Activated CD4-positive, alpha-beta T cell treated with anti-CD3 and anti-CD28 coated beads for 36 hours (primary cell): ENCODE results near the gene POLRMT. TPM values are rescaled to one million over a fixed set of nuclear protein-coding genes. Genes with fewer than 3 reads are reported as not detected.
"Not testable (repeated sequence)": the region's sequence is repeated elsewhere in the genome, so short reads cannot be mapped to it uniquely, and the experiment has no call there.

Source experiments
- ATAC-seq: fragments of 200-7000 bp; cut with Tn5 transposase; one replicate; pipeline ENCODE4 v1.10.0; 2021; ENCODE audit warnings: mild to moderate bottlenecking, moderate library complexity
- CTCF ChIA-PET: fragments of 350-600 bp; sonication (Branson Sonifier 250); formaldehyde crosslinking; loops from one replicate; lab custom pipeline; 2021; ENCODE audit warnings: antibody characterized with exemption; lab: Charles Lee
- POLR2A ChIA-PET: fragments of 350-600 bp; sonication (Branson Sonifier 250); formaldehyde crosslinking; loops from one replicate; lab custom pipeline; 2021; ENCODE audit warnings: antibody characterized with exemption, inconsistent platforms; lab: Charles Lee
- DNase-seq: peaks from one replicate; pipeline ENCODE4 v3.0.0-alpha.2; 2020
- H3K27ac Mint-ChIP-seq: one replicate; pipeline ENCODE4 v1.8.0; 2021; ENCODE audit warnings: mixed read lengths
- H3K27me3 Mint-ChIP-seq: one replicate; pipeline ENCODE4 v1.8.0; 2021; ENCODE audit warnings: mixed read lengths
- H3K36me3 Mint-ChIP-seq: one replicate; pipeline ENCODE4 v1.8.0; 2021; ENCODE audit warnings: low read depth, mixed read lengths
- H3K4me1 Mint-ChIP-seq: one replicate; pipeline ENCODE4 v1.8.0; 2021; ENCODE audit warnings: mixed read lengths
- H3K4me3 Mint-ChIP-seq: one replicate; pipeline ENCODE4 v1.8.0; 2021; ENCODE audit warnings: mild to moderate bottlenecking, moderate library complexity, mixed read lengths
- H3K9me3 Mint-ChIP-seq: one replicate; pipeline ENCODE4 v1.8.0; 2021; ENCODE audit warnings: low read depth, mixed read lengths
- intact Hi-C, 2 experiments: fragments of 100-400 bp; cut with DNase I in 1 of 2; cut with micrococcal nuclease in 1 of 2; formaldehyde crosslinking; loops; one replicate each; pipeline versions ENCODE4 v1.14.2 to v1.15.1; 2022 to 2024; cut with DNase I, micrococcal nuclease
- total RNA-seq, 2 experiments: library from RNA; stranded (reverse); gene quantifications; one replicate each; pipeline ENCODE4 v1.2.3, GENCODE V29; 2021

POLRMT gene
- total RNA-seq, 2 experiments from 2014 or later = 69.0 to 77.4 TPM

DNA sequence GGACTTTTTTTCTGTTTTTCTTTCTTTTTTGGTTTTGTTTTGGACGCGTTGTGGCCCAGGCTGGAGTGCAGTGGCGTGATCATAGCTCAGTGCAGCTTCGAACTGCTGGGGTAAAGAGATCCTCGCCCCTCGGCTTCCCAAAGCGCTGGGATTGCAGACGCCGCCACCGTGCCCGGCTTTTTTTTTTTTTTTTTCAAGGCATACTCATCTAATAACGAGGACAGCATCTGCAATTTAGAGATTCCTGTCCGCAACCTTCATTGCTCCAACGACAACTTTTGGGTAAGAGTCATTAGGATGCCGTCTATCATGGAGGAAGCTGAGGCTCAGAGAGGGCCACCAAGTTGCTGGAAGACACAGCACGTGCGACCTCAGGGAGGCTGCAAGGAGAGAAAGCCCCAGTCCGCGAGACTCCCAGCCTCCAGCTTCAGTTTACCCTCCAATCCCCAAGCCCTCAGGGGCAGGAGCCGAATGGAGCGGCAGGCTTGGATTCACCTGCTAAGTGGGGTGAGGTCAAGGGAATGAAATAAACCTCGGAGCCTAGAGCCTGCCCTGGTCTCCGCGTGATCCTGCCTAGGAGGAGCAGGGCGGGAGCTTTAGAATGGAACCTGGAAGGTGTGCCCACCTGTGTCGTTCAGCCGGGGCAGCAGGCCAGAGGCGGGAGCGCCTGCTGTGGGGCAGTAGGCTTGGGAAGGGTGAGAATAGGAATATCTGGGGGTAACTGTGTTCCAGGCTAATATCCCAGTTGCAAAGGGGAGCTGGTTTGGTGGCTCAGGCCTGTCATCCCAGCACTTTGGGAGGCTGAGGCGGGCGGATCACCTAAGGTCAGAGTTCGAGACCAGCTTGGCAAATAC, 676 bp upstream of the POLRMT start:
- H3K27me3 Mint-ChIP-seq = no peaks in the 10 kb centered on the region
- ChIA-PET CTCF (interaction anchor here (0.6 to 0.7 kb wide), 2 partner anchors 73 to 350 kb away, joined by 3 read pairs; partner anchors contain the start of gene WDR18), POLR2A (no interaction called here)
- peak; percentile 18 for ATAC-seq
- H3K27ac Mint-ChIP-seq = peak overlapping the region; percentile 79
- intact Hi-C loops = loop anchor here (1.0 to 2.0 kb wide), 12 partner anchors 23 to 773 kb away; partner anchors contain the start of genes BSG (in 1 of the 2), CDC34 (in 1 of the 2), DAZAP1 (in 1 of the 2) and HCN2 (in 1 of the 2)
- no peaks in the 10 kb centered on the region for H3K9me3 Mint-ChIP-seq
- H3K4me3 Mint-ChIP-seq = peak overlapping the region; percentile 97
- H3K4me1 Mint-ChIP-seq = peaks cover 27% of the 10 kb centered on the region
- no peak for DNase-seq
- H3K36me3 Mint-ChIP-seq = peaks cover 23% of the 10 kb centered on the region

DNA sequence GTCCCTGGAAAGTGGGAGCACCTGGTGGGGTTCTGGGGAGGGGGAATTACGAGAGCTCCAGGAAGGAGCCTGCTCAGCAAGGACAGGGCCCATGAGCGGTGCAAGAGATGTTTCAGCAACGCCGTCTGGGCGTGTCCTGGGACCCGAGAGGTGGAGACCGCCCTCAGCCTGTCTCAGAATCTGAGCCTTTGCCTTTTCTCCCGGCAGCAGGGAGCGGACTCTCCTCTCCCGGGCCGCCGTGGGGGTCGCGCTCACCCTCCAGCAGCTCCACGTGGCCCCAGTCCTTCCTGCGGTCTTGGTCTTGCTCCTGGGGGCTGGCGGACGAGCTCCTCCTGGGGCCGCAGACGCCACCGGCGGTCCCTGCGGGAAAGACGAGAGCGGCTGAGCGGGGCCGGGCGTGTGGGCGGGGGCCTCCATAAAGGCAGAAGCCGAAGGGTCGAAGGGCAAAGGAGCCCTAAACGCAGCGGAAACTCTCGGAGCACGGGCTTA, 714 bp downstream of the POLRMT start:
- CTCF ChIA-PET = interaction anchor here (0.5 kb wide), 1 partner anchor 146 kb away, joined by 3 read pairs; no protein-coding TSS in a partner anchor
- intact Hi-C loops = loop anchor here (1.0 to 2.0 kb wide), 12 partner anchors 21 to 775 kb away; partner anchors contain the start of genes BSG (in 1 of the 2), CDC34 (in 1 of the 2), DAZAP1 (in 1 of the 2) and HCN2 (in 1 of the 2)
- ATAC-seq = peak; percentile 37

DNA sequence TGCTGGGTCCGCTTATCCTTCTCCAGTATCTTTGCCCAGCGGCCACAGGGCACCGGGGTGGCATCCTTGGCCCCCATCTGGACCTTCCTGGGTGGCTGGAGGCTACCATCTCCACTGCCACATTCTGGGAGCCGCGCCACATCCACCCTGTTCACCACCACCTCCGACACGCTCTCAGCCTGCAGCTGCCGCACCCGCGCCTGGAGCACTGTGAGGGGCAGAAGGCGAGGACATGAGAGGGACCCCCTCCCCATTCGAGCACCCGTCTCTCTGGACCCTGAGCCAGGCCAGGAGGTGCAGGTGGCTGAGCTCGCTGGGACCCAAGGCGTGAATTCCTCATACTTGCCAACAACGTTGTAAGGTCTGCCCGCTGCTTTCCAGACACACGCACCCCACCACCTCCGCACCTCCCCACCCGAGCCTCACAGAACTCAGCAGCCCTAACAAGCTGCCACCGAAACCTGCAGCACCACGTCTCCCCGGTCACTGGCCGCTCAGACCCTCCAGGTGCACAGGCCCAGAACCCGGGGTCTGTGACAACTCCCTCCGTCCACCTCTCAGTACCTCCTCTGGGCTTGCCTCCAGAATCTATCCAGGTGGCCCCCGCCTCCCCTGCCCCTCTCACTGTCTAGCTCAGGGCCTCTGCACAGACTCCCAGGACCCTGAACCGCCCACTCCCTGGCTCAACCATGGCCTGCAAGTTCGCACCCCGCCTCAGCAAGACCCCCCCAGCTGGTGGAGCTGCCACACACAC, 3.2 kb downstream of the POLRMT start:
- H3K36me3 Mint-ChIP-seq = peaks cover 45% of the 10 kb centered on the region
- no peaks in the 10 kb centered on the region for H3K9me3 Mint-ChIP-seq
- no peak overlapping the region for H3K4me3 Mint-ChIP-seq
- intact Hi-C loops = loop anchor here in 1 of 2 experiments (5.0 kb wide), 1 partner anchor 43 kb away; the partner anchor contains the start of gene HCN2
- H3K27me3 Mint-ChIP-seq = no peaks in the 10 kb centered on the region
- ChIA-PET CTCF (no interaction called here), POLR2A (no interaction called here)
- no peak for ATAC-seq
- no peak for DNase-seq
- no peak overlapping the region for H3K27ac Mint-ChIP-seq
- peaks cover 29% of the 10 kb centered on the region for H3K4me1 Mint-ChIP-seq

More for the DNA sequence above, 714 bp downstream of the POLRMT start:
- Mint-ChIP-seq H3K4me3 (peak overlapping the region; percentile 97), H3K27me3 (no peaks in the 10 kb centered on the region), H3K4me1 (peaks cover 29% of the 10 kb centered on the region), H3K9me3 (no peaks in the 10 kb centered on the region), H3K27ac (peak overlapping the region; percentile 91), H3K36me3 (peaks cover 35% of the 10 kb centered on the region)
- POLR2A ChIA-PET = interaction anchor here (0.7 kb wide), 1 partner anchor 9 kb away, joined by 3 read pairs; no protein-coding TSS in a partner anchor
- DNase-seq = peak; percentile 70

DNA sequence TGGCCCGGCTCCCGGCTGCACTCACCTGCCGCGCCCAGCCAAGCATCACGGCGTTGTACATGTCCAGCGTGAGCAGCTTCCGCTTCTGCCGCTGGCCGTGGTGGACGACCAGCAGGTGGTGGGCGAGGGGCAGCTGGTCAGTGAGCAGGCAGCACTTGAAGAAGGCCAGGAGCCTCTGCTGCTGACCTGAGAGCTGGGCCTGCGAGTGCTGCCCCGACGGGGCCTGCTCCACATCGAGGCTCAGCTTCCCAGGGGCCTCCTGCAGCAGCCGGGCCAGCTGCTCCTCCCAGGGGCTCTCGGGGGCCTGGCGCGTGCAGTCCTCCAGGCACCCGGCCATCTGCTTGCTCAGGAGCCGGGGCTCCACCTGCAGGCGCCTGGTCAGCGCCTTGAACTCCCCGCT, 3.8 kb downstream of the POLRMT start:
- peaks cover 29% of the 10 kb centered on the region for H3K4me1 Mint-ChIP-seq
- H3K27me3 Mint-ChIP-seq, ATAC-seq, H3K27ac Mint-ChIP-seq, POLR2A ChIA-PET, DNase-seq, H3K4me3 Mint-ChIP-seq, H3K9me3 Mint-ChIP-seq, CTCF ChIA-PET: not testable (repeated sequence)
- H3K36me3 Mint-ChIP-seq = peaks cover 45% of the 10 kb centered on the region
- intact Hi-C loops = loop anchor here in 1 of 2 experiments (5.0 kb wide), 1 partner anchor 42 kb away; the partner anchor contains the start of gene HCN2

DNA sequence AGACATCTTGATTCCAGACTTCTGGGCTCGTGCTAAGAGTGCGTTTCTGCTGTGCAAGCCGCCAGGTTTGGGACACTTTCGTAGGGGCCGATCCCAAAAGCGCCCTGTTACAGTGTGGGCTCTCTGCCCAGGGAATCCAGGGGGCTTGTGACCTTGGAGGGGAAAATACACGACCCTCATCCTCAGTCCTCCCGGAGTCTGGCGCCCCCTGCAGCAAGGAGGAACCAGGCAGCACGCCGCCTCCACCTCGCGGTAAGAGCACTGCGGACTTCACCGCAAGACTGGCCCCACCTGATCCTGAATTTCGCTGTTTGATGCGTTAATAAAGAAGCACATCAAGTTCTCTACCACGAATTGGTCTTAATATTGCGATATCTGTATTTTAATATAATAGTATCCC, 5.2 kb downstream of the POLRMT start:
- ATAC-seq = no peak
- no peak overlapping the region for H3K27ac Mint-ChIP-seq
- H3K27me3 Mint-ChIP-seq = no peaks in the 10 kb centered on the region
- DNase-seq = peak; percentile 48
- H3K36me3 Mint-ChIP-seq = peaks cover 51% of the 10 kb centered on the region
- peaks cover 20% of the 10 kb centered on the region for H3K4me1 Mint-ChIP-seq
- H3K4me3 Mint-ChIP-seq = no peak overlapping the region
- POLR2A ChIA-PET = no interaction called here
- CTCF ChIA-PET = no interaction called here
- intact Hi-C loops = loop anchor here in 1 of 2 experiments (5.0 kb wide), 1 partner anchor 41 kb away; the partner anchor contains the start of gene HCN2
- H3K9me3 Mint-ChIP-seq = no peaks in the 10 kb centered on the region

DNA sequence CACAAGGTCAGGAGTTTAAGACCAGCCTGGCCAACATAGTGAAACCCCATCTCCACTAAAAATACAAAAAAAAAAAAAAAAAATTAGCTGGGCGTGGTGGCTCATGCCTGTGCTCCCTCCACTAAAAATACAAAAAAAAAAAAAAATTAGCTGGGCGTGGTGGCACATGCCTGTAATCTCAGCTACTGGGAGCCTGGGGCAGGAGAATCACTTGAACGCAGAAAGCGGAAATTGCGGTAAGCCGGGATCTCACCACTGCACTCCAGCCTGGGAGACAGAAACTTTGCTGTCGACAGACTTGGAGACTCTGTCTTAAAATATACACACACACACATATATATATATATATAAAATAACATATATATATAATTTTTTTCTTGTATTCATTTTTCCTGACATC, 6.8 kb downstream of the POLRMT start:
- H3K27ac Mint-ChIP-seq, POLR2A ChIA-PET, H3K4me3 Mint-ChIP-seq, H3K27me3 Mint-ChIP-seq, H3K9me3 Mint-ChIP-seq, ATAC-seq, DNase-seq: not testable (repeated sequence)
- Mint-ChIP-seq H3K36me3 (peaks cover 45% of the 10 kb centered on the region), H3K4me1 (peaks cover 14% of the 10 kb centered on the region)
- CTCF ChIA-PET = interaction anchor here (0.6 kb wide), 1 partner anchor 103 kb away, joined by 3 read pairs; no protein-coding TSS in a partner anchor
- intact Hi-C loops = loop anchor here in 1 of 2 experiments (5.0 kb wide), 1 partner anchor 39 kb away; the partner anchor contains the start of gene HCN2

DNA sequence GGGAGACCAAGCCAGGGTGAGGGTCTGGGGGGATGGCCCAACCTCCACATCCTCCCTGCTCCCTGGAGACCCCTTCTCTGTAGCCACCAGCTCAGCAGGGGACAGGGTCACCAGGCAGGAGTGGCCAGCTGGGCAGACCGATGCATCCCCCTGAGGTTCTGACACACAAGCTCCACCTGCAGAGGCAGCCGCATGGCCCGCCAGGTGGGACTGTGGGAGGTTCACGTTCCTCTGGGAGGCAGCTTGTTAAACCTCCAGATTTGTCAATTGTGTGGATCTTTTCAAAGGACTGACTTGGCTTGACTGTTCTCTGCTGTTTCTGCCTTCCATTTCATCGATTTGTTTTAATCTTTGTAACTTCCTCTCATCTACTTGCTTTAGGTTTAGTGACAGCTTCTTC, 8.1 kb downstream of the POLRMT start:
- DNase-seq = no peak
- CTCF ChIA-PET = no interaction called here
- POLR2A ChIA-PET = no interaction called here

DNA sequence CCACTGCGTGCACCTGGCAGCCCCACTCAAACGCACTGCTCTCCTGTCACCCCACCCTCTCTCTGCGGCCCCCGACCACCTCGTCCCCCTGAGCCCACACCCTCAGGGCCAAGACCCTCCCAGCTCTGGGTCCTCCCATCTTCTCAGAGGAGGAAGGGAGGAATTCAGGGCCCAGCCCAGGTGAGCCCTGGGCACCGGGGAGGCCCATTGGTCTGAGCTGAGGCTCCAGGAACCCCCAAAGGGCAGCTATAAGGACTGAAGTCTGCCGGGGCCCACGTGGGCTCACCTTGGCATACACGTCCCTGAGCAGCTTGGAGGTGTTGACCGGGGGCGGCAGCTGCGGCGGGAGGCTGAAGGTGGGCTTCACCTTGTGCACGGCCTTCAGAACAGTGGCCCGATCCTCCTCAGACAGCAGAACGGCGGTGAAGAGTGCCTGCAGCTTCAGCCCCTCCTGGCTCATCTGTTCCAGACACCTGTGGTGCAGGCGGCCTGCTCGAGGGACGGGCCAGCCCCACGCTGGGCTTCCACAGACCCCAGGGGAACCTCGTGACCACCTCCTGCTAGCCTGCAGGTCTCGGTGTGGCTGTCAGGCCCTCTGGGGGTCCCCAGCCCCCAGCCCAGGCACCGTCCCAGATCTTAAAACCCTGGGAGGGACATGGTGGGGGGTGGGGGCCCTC, 8.8 kb downstream of the POLRMT start:
- intact Hi-C loops = loop anchor here in 1 of 2 experiments (5.0 kb wide), 1 partner anchor 37 kb away; the partner anchor contains the start of gene HCN2
- Mint-ChIP-seq H3K27me3 (no peaks in the 10 kb centered on the region), H3K4me3 (no peak overlapping the region), H3K36me3 (peaks cover 39% of the 10 kb centered on the region), H3K27ac (no peak overlapping the region), H3K4me1 (peaks cover 4% of the 10 kb centered on the region), H3K9me3 (no peaks in the 10 kb centered on the region)
- ChIA-PET CTCF (no interaction called here), POLR2A (no interaction called here)
- DNase-seq (no peak), ATAC-seq (no peak)

More for the DNA sequence above, 8.1 kb downstream of the POLRMT start:
- ATAC-seq = no peak
- Mint-ChIP-seq H3K4me1 (peaks cover 8% of the 10 kb centered on the region), H3K36me3 (peaks cover 40% of the 10 kb centered on the region), H3K4me3 (no peak overlapping the region), H3K9me3 (no peaks in the 10 kb centered on the region), H3K27me3 (no peaks in the 10 kb centered on the region), H3K27ac (no peak overlapping the region)
- intact Hi-C loops = loop anchor here in 1 of 2 experiments (5.0 kb wide), 1 partner anchor 38 kb away; the partner anchor contains the start of gene HCN2

DNA sequence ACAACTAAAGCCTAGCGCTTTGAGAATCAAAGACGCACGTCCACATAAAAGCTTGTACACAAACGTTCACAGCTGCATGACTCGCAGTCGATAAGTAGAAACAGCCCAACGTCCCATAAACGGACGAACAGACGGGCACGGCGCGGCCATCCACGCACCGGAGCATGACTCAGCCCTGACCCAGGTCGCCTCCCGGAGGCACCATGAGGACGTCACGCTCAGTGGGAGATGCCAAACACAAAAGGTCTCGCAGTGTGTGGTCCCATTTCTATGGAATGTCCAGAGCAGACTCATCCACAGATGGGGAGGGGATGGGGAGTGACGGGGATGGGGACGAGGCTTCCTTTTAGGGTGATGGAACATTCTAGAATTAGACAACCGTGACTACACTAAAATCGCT, 9.4 kb downstream of the POLRMT start:
- ChIA-PET CTCF (interaction anchor here (0.6 kb wide), 1 partner anchor 27 kb away, joined by 3 read pairs; no protein-coding TSS in a partner anchor), POLR2A (no interaction called here)
- H3K4me3 Mint-ChIP-seq = no peak overlapping the region
- no peak for ATAC-seq
- DNase-seq = no peak
- intact Hi-C loops = no loop called here
- peaks cover 36% of the 10 kb centered on the region for H3K36me3 Mint-ChIP-seq
- no peak overlapping the region for H3K27ac Mint-ChIP-seq
- no peaks in the 10 kb centered on the region for H3K9me3 Mint-ChIP-seq
- peaks cover 2% of the 10 kb centered on the region for H3K4me1 Mint-ChIP-seq
- H3K27me3 Mint-ChIP-seq = no peaks in the 10 kb centered on the region

DNA sequence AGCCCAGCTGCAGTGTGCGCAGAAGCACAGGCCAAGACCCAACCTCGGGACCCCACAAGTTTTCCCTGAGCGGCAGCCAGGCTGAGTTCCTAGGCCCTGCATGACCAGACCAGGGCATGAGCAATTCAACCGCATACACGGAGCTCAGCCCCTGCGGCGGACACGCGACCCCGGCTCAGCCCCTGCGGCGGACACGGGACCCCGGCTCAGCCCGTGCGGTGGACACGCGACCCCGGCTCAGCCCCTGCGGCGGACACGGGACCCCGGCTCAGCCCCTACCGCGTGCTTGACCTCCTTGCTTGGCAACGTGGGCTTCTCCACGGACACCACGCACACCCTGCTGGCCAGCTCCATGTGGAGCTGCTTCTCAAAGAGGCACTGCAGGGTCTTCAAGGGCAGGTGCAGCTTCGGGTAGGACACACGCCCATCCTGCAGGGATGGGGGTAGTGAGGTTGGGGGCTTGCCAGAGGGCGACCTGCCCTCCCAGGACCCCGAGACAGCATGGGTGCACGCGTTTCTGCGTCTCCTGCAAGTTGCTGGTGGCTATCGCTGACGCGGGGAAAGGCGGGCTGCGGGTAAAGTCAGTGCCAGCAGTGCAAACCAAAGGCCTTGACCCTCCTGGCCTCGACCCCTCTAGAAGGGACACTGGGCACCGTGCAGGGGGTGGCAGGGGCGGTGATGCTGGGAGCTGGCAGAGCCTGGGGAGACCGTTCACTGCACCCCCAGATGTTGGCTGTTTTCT, 10.0 kb downstream of the POLRMT start:
- Mint-ChIP-seq H3K9me3 (no peaks in the 10 kb centered on the region), H3K27ac (no peak overlapping the region), H3K36me3 (peaks cover 35% of the 10 kb centered on the region), H3K27me3 (no peaks in the 10 kb centered on the region), H3K4me3 (no peak overlapping the region), H3K4me1 (no peaks in the 10 kb centered on the region)
- POLR2A ChIA-PET = no interaction called here
- ATAC-seq (no peak), DNase-seq (no peak)
- CTCF ChIA-PET = interaction anchor here (0.6 kb wide), 1 partner anchor 27 kb away, joined by 3 read pairs; no protein-coding TSS in a partner anchor
- intact Hi-C loops = no loop called here
